K562 (cell line): ENCODE measurements around the gene KIF5C. TPM values are rescaled to one million over a fixed set of nuclear protein-coding genes. Genes with fewer than 3 reads are reported as not detected.
A peak's percentile ranks its signal among the peaks of the same experiment; 100 is the strongest.

ENCODE experiments used
- ATAC-seq: fragments of 200-7000 bp; cut with Tn5 transposase; 3 replicates; pipeline ENCODE4 v1.9.1; 2020; ENCODE audit warnings: moderate library complexity
- BruUV-seq: library from RNA; stranded (reverse); fragments of 400-500 nt; replicated peaks from 2 replicates; lab custom pipeline; 2021; lab: Mats Ljungman, UMichigan
- CTCF ChIA-PET: fragments of 300-600 bp; formaldehyde crosslinking; extraction: SDS; loops from one replicate; lab custom pipeline; 2021; ENCODE audit warnings: low intra/inter-chr PET ratio; lab: Yijun Ruan, JAX
- POLR2A ChIA-PET: fragments of 300-600, 350-650 bp; sonication (Branson Sonifier 250); formaldehyde crosslinking; extraction: SDS; loops from one replicate; lab custom pipeline; 2021; ENCODE audit warnings: antibody characterized with exemption, inconsistent platforms; lab: Yijun Ruan, JAX
- DNase-seq, 4 experiments: peaks; one replicate each; pipeline versions ENCODE4 v3.0.0 to v3.0.0-alpha.2; 2011 to 2018; ENCODE audit warnings: low spot score in 3 of 4, mixed read lengths in 3 of 4; ENCODE audit errors: extremely low read depth in 1 of 4
- FAIRE-seq: peaks from 2 replicates; lab custom pipeline; 2011; peaks lifted over from hg19 to GRCh38; lab: Jason Lieb, UNC
- H2AFZ ChIP-seq: 2 replicates; pipeline ENCODE4 v1.6.0; 2011; ENCODE audit warnings: low read depth, low read length, control low read depth, inconsistent platforms
- H3K27ac ChIP-seq: fragments of 200-600 bp; 3 replicates; pipeline ENCODE4 v1.8.0; 2011; ENCODE audit warnings: low read depth, mild to moderate bottlenecking, control low read depth, inconsistent platforms, low read length, moderate library complexity, mixed read lengths; ENCODE audit errors: extremely low read depth
- H3K27me3 ChIP-seq, 2 experiments: fragments of 300-600 bp in 1 of 2; 2 replicates in 1 of 2; 3 replicates in 1 of 2; pipeline versions ENCODE4 v1.6.0 to v1.8.0; 2011; ENCODE audit warnings: inconsistent platforms in 2 of 2, low read length in 2 of 2, mild to moderate bottlenecking in 1 of 2, mixed read lengths in 1 of 2, moderate library complexity in 1 of 2; ENCODE audit not compliant: control insufficient read depth in 2 of 2, insufficient read depth in 2 of 2
- H3K36me3 ChIP-seq: fragments of 300-600 bp; 3 replicates; pipeline ENCODE4 v1.8.0; 2011; ENCODE audit warnings: mild to moderate bottlenecking, low read length, inconsistent platforms; ENCODE audit not compliant: control insufficient read depth, insufficient read depth
- H3K4me1 ChIP-seq, 2 experiments: fragments of 200-600 bp in 1 of 2; replicated peaks in 1 of 2; 2 replicates in 1 of 2; 3 replicates in 1 of 2; pipeline versions ENCODE4 v1.5.1 to v1.8.0; 2011; ENCODE audit warnings: inconsistent platforms in 2 of 2, low read length in 2 of 2, mild to moderate bottlenecking in 1 of 2, mixed read lengths in 1 of 2, moderate library complexity in 1 of 2; ENCODE audit not compliant: control insufficient read depth in 2 of 2, insufficient read depth in 2 of 2
- H3K4me2 ChIP-seq: 2 replicates; pipeline ENCODE4 v1.6.1; 2011; ENCODE audit warnings: low read length, control low read depth, inconsistent platforms, mixed read lengths; ENCODE audit not compliant: insufficient read depth
- H3K4me3 ChIP-seq: fragments of 200-600 bp; sonication (generic), shearing (Covaris generic); 2 replicates; pipeline ENCODE4 v1.5.1; 2016; ENCODE audit warnings: control low read depth, inconsistent platforms
- H3K79me2 ChIP-seq: fragments of 200-600 bp; 3 replicates; pipeline ENCODE4 v1.8.0; 2011; ENCODE audit warnings: low read length, inconsistent platforms; ENCODE audit not compliant: control insufficient read depth, insufficient read depth
- H3K9ac ChIP-seq, 2 experiments: 2 replicates each; pipeline versions ENCODE4 v1.6.0 to v1.6.1; 2011; ENCODE audit warnings: low read depth in 2 of 2, low read length in 2 of 2, control low read depth in 1 of 2, inconsistent platforms in 1 of 2, mild to moderate bottlenecking in 1 of 2, mixed read lengths in 1 of 2; ENCODE audit not compliant: insufficient read depth in 1 of 2
- H3K9me1 ChIP-seq: one replicate; pipeline ENCODE4 v1.6.0; 2011; ENCODE audit warnings: inconsistent platforms, mild to moderate bottlenecking, low read length, moderate library complexity; ENCODE audit not compliant: control insufficient read depth, insufficient read depth
- H3K9me3 ChIP-seq: replicated peaks from 2 replicates; pipeline ENCODE4 v1.5.1; 2011; ENCODE audit warnings: low read depth, low read length, inconsistent platforms; ENCODE audit not compliant: control insufficient read depth, insufficient read depth
- H4K20me1 ChIP-seq: replicated peaks from 2 replicates; pipeline ENCODE4 v1.6.1; 2011; ENCODE audit warnings: low read length, inconsistent platforms, mixed read lengths; ENCODE audit not compliant: control insufficient read depth, insufficient read depth
- KHSRP ChIP-seq: fragments of 450-650 bp; IDR thresholded peaks from 2 replicates; pipeline ENCODE4 v1.6.1; 2017
- RAD21 ChIP-seq, 2 experiments: fragments of 250-450 bp in 1 of 2; fragments of 450-650 bp in 1 of 2; sonication (Bioruptor Pico) in 1 of 2; formaldehyde crosslinking in 1 of 2; IDR thresholded peaks in 1 of 2; conservative IDR thresholded peaks in 1 of 2; 2 replicates each; pipeline versions ENCODE4 v1.4.0 to v1.8.0; 2020 to 2022; ENCODE audit warnings: mild to moderate bottlenecking in 2 of 2, moderate library complexity in 1 of 2
- WGBS: fragments of 100-300 bp; shearing (Covaris generic); methylation state at CpG from one replicate; pipeline ENCODE4 v1.1.6; 2016; ENCODE audit warnings: low coverage, mixed read lengths; ENCODE audit not compliant: insufficient coverage; ENCODE audit errors: missing lambda C conversion rate; 5-methylcytosine and 5-hydroxymethylcytosine counted together
- in situ Hi-C: fragments of 300-500 bp; cut with MboI; formaldehyde crosslinking; loops from 4 replicates; pipeline ENCODE4 v1.15.0; 2018; ENCODE audit warnings: inconsistent platforms, mixed read lengths
- intact Hi-C: fragments of 100-400 bp; cut with micrococcal nuclease; formaldehyde crosslinking; loops from 2 replicates; pipeline ENCODE4 v1.14.2; 2022
- polyA plus RNA-seq, 8 experiments: library from polyadenylated mRNA; depleted of rRNA in 4 of 8; stranded (reverse) in 5 of 8; unstranded in 3 of 8; fragments of >200 nt; fragmentation: Nextera tagmentation in 2 of 8; fragmentation: Illumina TruSeq in 1 of 8; extraction: Ambion mirVana in 2 of 8; extraction: Trizol in 1 of 8; gene quantifications; 2 replicates each; pipeline versions ENCODE4 v1.2.1 to v1.2.3, GENCODE V29; 2011 to 2014; ENCODE audit warnings: inconsistent platforms in 1 of 8, missing spikeins in 1 of 8
- total RNA-seq, 7 experiments: library from RNA; depleted of rRNA in 6 of 7; stranded (reverse); fragments of >200 nt in 6 of 7; fragmentation: Illumina TruSeq in 2 of 7; extraction: Trizol in 2 of 7; gene quantifications; 2 replicates each; pipeline versions ENCODE4 v1.2.1 to v1.2.3, GENCODE V29; 2011 to 2021; ENCODE audit warnings: low replicate concordance in 1 of 7
- TF ChIP-seq, protein P1 (sequence below), 3 experiments: IDR thresholded peaks in 2 of 3; conservative IDR thresholded peaks in 1 of 3; 2 replicates each; pipeline ENCODE4 v1.5.1; 2011 to 2012; ENCODE audit warnings: low read length in 3 of 3, mild to moderate bottlenecking in 3 of 3, control low read depth in 2 of 3, improper control_type of control experiment in 1 of 3, inconsistent platforms in 1 of 3, low read depth in 1 of 3, mixed read lengths in 1 of 3, moderate library complexity in 1 of 3; ENCODE audit not compliant: insufficient read depth in 2 of 3
- TF ChIP-seq, protein P2 (sequence below): fragments of 450-650 bp; IDR thresholded peaks from 2 replicates; pipeline ENCODE4 v1.6.1; 2016; ENCODE audit warnings: antibody characterized with exemption

Gene KIF5C
- total and polyA plus RNA-seq, 9 of the 15 experiments (the other 6 are each of a cell fraction or from before 2014, with no cell fraction given), result 0.01 to 0.09 (median 0.01) TPM; not detected in 6

GRCh38 chr2:148967578-148967977 lies 92.6 kb downstream of the KIF5C start:
- no peak overlapping the region for H3K9ac ChIP-seq
- ATAC-seq, result no peak; the same call in 2 of the 3 replicates
- no peak overlapping the region for H3K4me3 ChIP-seq
- in situ Hi-C loops (no loop called here), intact Hi-C loops (no loop called here)
- no peak for FAIRE-seq
- no peaks in the 10 kb centered on the region for H3K79me2 ChIP-seq
- H2AFZ ChIP-seq, result no peak overlapping the region
- no peaks in the 10 kb centered on the region for H3K9me3 ChIP-seq
- no peaks in the 10 kb centered on the region for H4K20me1 ChIP-seq
- TF ChIP-seq, protein P1, sequence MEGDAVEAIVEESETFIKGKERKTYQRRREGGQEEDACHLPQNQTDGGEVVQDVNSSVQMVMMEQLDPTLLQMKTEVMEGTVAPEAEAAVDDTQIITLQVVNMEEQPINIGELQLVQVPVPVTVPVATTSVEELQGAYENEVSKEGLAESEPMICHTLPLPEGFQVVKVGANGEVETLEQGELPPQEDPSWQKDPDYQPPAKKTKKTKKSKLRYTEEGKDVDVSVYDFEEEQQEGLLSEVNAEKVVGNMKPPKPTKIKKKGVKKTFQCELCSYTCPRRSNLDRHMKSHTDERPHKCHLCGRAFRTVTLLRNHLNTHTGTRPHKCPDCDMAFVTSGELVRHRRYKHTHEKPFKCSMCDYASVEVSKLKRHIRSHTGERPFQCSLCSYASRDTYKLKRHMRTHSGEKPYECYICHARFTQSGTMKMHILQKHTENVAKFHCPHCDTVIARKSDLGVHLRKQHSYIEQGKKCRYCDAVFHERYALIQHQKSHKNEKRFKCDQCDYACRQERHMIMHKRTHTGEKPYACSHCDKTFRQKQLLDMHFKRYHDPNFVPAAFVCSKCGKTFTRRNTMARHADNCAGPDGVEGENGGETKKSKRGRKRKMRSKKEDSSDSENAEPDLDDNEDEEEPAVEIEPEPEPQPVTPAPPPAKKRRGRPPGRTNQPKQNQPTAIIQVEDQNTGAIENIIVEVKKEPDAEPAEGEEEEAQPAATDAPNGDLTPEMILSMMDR (IDR thresholded peaks at IDR 0.05 in 2 of 3, conservative IDR thresholded peaks at IDR 0.05 in 1 of 3; ENCODE audit: insufficient read depth in 2 of 3, low read depth in 1 of 3, low read length in 3 of 3), result 0 out of 6 replicates have a peak, but pooled peaks of 1 of the 3 experiments have one; percentile 18
- TF ChIP-seq, protein P2, sequence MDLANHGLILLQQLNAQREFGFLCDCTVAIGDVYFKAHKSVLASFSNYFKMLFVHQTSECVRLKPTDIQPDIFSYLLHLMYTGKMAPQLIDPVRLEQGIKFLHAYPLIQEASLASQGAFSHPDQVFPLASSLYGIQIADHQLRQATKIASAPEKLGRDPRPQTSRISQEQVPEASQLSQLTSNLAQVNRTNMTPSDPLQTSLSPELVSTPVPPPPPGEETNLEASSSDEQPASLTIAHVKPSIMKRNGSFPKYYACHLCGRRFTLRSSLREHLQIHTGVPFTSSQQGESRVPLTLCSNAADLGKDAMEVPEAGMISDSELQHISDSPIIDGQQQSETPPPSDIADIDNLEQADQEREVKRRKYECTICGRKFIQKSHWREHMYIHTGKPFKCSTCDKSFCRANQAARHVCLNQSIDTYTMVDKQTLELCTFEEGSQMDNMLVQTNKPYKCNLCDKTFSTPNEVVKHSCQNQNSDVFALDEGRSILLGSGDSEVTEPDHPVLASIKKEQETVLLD, result no peak
- no peak for TF ChIP-seq KHSRP
- peak in 1 of 2 experiments; percentile 27; a peak in 3 of 4 replicates for TF ChIP-seq RAD21 (CRISPR knock-in tag; conservative IDR thresholded peaks at IDR 0.05 in 1 of 2, IDR thresholded peaks at IDR 0.05 in 1 of 2)
- CTCF ChIA-PET, result no interaction called here
- WGBS, result 1% methylated on average over 8 of the region's 8 CpGs
- H3K4me1 ChIP-seq, result no peaks in the 10 kb centered on the region
- H3K9me1 ChIP-seq, result no peaks in the 10 kb centered on the region
- H3K27ac ChIP-seq, result no peak overlapping the region
- POLR2A ChIA-PET, result interaction anchor here (2.5 kb wide), 1 partner anchor 16 kb away, joined by 10 read pairs; no protein-coding TSS in a partner anchor
- no peaks in the 10 kb centered on the region for H3K36me3 ChIP-seq
- no peak overlapping the region for H3K4me2 ChIP-seq
- BruUV-seq, result no TSS peak
- peaks cover 0 to 11% of the 10 kb centered on the region in 2 experiments; a peak in 2 of 5 replicates for H3K27me3 ChIP-seq
- DNase-seq, result no peak
